DMS79 treated with DMSO at 0.1 percent for 48 hours (cell line): ENCODE results near the gene NPY4R.
"Not testable (repeated sequence)": the region's sequence is repeated elsewhere in the genome, so short reads cannot be mapped to it uniquely, and the experiment has no call there.

Experiments used
- DNase-seq: peaks from one replicate; lab custom pipeline; 2025; lab: John Stamatoyannopoulos, UW

NPY4R gene, protein sequence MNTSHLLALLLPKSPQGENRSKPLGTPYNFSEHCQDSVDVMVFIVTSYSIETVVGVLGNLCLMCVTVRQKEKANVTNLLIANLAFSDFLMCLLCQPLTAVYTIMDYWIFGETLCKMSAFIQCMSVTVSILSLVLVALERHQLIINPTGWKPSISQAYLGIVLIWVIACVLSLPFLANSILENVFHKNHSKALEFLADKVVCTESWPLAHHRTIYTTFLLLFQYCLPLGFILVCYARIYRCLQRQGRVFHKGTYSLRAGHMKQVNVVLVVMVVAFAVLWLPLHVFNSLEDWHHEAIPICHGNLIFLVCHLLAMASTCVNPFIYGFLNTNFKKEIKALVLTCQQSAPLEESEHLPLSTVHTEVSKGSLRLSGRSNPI

DNA sequence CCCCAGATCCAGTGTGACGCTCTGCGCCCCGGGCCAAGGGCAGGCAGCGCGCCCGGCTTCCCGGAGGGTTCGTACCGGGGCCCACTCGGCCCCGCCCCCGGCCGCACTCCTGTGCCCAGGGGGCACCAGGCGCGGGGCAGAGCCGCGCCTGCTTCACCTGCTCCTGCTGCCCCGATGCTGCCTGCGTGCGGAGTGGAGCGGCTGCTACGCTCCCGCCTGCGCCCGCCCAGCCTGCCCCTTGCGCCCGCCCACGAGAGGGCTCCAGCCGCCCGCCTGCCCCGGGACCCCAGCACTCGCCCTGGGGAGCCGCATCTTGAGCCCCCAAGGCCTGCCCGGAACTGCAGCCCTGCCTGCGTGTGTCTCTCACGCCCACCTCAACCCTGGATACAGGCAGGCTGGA is at the start of gene NPY4R:
TSS of gene NPY4R (minus strand) at position 194 of the 400 bp plus-strand sequence. CDS start 3,323 bp downstream, outside the sequence.
- not testable (repeated sequence) for DNase-seq

DNA sequence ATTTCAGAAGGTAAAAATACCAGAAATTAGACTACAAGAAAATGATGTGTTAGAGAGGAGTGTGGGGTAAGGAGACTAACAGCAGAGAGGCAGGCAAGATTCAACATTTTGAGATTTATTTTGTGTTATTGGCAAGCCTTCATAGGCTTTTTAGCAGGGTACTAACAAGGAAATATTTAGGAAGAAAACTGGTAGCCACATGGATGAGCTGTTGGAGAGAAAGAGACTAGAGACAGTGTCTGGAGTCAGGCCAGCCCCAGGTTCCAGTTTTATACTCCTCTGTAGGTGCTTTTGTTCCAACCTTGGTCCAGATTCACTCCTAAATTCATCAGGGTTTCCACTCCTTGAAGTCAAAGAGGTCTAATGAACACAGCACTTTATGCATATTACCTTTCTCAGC is 49.6 kb upstream of the NPY4R start:
- DNase-seq, result no peak

DNA sequence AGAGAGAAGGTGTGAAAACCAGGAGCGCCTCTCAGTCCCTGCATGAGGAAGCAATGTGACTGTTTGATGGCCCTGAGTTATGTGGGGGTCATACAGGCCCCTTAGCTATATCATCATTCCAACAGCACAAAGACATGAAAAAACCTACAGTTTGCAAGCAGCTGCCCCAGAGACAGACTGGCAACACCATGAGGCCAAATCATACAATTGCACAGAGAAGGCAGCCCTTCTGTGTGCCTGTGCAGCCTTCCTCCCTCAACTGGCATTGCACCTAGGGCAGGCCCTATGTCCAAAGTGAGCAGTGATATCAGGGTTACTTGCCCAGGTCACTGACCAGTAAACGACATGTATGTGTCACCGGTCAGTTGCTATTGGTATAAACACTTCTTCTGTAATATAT is 49.1 kb upstream of the NPY4R start:
- no peak for DNase-seq

DNA sequence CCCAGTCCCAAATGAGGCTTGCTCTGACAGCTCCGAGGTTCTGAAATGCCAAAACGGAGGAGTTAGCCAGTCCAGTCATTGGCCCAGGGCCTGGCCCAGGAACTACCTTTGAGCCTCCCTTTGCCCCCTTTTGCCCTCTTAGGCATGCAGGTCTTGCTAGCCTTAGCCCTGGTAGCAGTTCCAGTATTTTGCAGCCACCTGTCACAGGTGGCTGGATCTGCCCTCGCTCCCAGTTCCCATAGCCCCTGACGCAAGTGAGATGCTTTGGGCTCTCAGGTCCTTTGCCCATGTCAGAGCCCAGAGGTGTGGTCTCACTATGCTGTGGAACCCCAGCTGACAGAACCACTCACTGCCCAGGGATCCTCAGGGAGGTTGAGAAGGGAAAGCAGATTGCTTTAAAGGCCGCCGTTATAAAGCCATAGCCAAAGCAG is 48.7 kb upstream of the NPY4R start:
- DNase-seq, result no peak

DNA sequence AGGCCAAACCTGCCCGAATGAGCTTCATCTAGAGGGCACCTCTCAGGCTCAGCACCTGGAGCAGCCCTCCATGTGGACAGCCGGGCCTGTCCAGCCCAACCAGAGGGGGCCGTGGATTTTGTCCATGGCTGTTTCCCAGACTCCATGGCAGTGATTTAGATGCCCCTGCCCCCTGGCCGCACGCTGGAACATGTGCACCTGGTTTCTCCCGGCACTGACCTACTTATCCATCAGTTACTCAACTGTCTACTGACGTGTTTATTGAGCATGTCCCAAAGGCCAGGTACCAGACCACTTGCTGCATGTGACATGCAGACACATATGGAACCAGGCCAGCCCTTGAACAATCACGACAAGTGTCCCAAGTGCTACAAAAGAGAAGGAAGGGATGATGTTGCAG is 47.6 kb upstream of the NPY4R start:
- DNase-seq, result not testable (repeated sequence)

DNA sequence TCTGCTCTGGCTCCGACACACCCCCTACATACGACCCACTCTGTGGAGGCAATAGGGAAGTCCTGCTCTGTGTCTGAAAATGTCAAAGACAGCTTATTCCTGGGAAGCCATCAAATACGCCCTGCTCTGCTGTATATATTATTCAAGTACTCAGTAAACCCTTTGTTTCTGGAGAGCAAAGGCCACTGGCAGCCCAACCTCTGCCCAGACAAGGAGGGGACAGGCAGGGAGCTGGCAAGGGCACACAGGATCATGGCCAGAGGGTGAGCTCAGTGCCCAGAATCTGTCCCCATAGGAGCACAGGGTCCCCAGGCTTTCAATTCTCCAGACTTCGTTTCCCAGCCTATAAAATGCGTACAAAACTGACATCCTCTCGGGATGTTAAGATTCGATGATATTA is 47.0 kb upstream of the NPY4R start:
- DNase-seq, result not testable (repeated sequence)

DNA sequence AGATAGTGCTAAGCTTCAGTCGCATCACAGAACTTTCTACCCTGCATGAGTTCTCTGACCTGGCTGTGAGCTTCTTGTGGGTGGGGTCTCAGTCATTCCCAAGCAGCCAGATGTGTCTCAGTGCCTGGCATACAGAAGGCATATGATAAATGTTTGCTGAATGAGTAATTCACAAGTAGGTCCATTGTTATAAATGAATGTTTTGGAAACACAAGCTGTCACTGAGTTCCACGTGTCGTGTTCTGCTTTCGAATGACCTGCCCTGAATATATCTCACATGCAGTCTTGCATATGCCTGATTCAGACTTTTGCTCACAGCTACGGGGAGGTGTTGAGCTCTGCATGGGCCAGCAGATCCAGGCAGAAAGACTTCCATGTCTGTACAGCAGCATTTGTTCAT is 46.2 kb upstream of the NPY4R start:
- not testable (repeated sequence) for DNase-seq

DNA sequence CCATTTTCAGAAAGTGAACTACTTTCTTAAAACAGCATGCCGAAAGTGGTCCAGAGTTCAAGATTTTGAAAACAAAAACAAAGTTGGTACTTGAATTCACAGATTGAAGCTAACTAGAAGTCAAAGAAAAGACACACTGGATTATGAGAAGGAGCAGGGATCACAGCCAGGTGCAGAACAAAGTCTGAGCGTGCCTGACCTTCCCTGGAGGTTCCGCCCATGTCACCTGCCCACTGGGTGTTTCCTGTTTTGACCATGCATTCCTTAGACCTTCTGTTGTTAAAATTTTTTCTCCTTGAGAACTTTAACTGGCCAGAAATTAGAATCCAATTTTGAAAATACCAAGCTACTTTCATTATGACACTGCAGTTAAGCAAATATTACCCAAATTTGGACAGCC is 34.2 kb upstream of the NPY4R start:
- DNase-seq, result not testable (repeated sequence)

DNA sequence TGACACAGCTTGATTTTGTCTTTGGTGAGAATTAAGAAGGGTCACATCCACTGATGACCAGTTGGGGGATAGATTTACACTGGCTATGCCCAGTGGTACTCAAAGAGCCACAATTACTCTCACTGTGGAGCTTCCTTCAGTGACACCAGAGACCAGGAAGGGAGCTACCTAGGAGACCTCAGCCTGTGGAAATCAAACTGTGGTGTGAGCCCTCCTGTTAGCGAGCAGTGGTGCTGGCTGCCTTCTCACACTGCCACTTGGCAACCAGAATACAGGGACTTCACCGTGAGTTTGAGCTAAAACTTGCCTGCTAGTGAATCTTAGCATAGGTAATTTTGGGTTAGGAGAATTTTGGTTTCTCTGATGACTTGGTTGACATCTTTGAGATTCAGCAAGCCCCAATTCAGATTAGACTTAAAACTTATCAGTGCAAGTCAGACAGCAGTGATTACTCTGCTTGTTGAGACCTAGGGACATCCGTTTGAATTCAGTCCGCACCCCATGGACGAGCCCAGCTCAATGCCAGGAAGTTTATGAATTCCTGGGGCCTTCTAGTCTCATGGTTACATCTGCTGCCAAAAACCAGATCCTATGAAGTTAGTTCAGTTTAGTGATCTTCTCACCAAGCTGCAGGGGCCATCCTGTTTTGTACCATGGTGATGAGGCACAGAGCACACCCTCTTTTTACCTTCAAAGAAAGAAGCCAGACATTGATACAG is 33.4 kb upstream of the NPY4R start:
- DNase-seq, result not testable (repeated sequence)

DNA sequence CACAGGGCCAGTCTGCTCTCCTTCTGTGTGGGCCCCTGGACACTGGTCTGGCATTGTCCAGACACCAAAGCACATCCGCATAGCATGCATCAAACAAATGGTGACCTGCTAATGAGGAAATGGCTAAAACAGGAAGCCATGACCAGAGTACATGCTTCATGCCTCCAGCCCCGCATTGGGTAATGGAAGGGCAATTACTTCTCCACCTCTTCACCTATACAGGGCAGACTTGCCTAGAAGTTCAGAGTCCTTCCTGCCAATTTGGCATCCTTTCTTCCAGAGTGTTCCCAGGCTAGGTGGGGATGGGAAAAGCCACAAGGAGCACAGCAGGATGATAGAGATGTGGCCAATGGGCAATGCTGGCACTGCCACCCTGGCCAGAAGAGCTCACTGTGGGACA is 32.1 kb upstream of the NPY4R start:
- not testable (repeated sequence) for DNase-seq

DNA sequence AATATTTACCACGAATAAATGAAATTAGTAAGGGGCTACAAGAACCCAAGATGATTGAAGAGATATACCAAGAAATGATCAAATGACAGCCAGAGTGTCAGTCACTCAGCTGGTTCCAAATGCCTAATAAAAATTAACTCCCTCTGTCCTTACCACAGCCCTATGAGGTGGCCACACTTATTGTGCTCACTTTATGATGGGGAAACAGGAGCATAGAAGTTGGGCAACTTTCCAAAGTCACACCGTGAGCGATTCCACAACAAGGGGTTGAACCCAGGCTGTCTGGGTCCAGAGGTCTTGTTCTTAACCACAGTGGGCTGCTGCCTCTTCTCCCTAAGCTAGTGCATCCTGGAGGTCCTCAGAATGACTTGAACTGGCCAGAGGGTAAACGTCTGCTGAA is 31.6 kb upstream of the NPY4R start:
- not testable (repeated sequence) for DNase-seq

DNA sequence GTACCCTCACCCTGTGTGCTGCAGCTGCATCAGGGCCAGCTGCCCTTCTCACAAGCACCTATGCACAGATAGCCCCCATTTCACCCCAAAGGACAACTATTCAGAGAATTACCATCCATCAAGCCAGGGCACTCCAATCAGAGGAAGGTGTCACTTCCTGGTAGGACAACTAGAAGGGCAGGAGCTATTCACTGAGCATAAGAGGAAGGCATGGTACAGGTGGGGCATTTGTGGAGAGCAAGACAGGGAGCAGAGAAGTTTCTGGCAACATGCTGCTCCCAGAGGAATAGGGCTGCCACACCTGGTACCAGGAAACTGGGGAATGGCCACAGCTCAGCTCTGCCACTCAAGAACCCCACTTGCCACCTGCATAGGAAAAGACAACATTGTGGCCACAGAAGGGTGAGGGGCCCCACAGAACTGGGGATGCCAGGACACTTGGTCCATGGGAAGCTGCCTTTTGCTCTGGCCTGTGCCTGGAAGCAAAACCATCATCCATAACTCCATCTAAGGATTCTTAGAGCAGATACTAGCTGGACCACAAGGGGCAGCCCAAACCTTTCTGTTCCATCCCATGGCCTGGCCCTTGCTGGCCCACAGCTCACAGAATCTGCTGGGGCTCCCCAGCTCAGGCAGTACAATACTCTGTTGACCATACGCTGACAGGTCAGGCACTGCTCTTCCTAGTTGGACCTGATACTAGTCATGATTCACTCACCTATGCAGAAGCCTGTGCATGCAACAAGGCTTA is 25.8 kb upstream of the NPY4R start:
- not testable (repeated sequence) for DNase-seq

DNA sequence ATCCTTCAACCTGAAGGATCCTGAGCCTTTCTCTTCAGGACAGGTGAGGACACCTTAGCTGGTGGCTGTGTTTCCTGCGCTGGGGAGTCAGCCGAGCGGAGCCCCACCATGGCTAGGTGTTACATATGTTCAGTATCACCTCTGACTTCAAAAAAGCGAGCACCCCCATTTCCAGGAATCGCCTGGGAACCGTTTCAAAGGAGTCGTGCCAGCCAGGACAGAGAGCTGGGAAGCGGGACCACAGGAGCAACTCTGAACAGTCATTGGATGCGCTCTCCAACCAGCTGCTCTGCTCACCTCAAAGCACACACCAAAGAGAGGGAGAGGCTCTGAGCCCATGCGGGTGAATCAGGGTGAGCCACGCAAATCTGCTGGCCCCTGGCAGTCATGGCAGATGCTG is 24.5 kb upstream of the NPY4R start:
- not testable (repeated sequence) for DNase-seq

DNA sequence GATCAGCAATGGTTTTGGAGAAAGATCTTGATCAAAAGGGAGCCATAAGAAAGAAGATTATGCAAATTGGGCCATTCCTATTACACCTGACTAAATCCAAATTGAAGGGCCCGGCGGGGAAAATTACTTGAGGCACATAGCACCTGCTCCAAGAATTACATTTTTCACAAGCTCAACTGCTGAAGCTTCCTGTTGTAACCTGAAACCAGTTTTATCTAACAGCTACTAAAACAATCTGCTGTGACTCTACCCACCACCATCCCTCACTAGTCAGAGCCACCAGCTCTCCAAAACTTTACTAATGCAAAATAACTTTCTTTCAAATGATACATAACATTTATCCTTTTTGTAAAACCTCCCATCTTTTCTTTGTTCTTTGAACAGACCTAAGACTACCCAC is 20.7 kb upstream of the NPY4R start:
- DNase-seq, result not testable (repeated sequence)

DNA sequence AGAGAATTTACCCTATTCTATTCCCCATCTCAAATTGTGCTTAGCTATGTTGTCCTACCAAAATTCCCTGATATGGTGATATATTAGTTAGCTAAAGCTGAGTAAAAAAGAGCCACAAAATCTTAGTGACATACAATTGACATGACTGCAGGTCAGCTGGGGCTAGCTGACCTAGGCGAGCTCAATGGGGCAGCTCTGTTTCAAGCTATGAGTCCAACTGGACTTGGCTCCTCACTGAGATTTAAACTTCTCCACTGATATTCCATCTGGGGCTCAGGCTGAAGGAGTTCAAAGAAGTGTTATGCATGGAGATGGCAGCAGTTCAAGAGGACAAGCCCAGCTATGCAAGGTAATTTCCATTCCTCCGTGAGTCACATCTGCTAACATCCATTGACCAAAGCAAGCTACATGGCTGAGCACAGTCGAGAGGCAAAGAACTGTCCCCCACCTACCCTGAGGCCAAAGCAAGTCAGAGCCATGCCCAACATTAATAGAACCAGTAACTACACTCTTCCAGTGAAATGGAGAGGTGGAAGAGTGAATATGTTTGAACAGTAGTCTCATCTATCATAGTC is 9.1 kb upstream of the NPY4R start:
- not testable (repeated sequence) for DNase-seq

DNA sequence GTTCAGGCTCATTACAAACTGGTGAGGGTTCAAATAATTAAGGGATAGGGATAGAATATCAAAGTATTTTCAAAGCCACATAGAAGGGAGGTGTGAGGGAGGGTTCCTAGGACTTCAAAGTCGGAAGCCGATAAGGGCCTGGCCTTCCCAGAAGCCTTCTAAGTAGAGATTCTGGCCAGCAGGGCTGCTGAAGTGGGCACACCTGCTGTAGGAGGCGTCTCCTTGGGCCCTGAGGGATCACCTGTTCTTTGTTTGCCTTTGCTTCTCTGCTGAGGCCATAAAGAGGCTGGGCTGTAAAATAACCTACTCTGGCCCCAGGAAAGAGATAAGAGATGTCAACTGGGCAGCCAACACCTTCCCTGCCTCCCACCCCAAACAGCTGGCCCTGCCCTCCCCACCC is 8.0 kb upstream of the NPY4R start:
- not testable (repeated sequence) for DNase-seq

DNA sequence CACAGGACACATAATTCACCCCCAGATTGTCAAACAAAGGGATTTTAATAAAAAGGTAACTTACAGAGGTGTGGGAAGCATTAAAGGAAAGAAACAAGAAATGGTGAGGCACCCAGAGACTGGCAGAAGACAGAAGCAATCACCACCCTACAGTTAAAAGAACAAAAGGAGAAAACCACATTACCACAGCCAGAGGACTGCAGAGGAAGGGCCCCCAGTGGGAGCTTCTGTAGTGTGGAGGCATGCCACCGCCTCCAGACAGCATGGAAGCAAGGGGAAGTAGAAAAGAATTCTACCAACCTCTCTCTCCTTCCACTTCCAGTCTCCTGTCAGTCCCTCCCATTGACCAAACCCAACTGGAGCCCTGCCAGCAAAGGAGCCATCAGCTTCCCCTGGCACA is 4.4 kb upstream of the NPY4R start:
- not testable (repeated sequence) for DNase-seq

DNA sequence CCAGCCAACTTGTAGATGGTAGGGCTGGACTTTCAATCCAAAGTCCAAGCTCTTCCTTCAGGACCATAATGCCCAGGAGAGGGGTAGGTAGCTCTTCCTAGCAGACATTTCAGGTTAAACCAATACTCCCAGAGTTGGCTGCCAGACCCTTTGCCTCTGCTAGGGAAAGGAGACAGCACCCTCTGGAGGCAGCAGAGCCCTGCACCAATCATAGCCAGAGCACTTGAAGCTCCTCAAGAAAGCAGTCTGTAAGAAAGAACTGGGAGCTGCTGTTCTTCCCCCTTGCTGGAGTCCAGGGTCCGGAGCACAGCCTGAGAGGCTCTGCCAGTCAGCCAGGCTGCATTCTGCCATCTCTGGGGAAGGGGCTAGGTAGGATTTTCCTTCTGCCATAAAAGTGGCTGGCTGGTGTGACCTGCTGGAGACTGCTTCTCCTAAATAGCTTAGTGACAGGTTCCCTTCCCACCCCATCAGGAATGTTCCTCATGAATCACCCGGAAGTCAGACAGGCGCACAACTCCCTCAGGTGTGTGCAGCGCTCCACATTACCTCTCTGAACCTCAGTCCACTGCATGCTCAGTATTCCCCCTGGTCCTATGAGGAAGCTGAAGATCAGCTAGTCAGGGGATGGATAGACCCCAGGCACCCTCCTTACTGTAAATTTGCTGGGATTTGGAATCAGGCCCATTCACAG is 2.5 kb upstream of the NPY4R start:
- DNase-seq, result not testable (repeated sequence)

DNA sequence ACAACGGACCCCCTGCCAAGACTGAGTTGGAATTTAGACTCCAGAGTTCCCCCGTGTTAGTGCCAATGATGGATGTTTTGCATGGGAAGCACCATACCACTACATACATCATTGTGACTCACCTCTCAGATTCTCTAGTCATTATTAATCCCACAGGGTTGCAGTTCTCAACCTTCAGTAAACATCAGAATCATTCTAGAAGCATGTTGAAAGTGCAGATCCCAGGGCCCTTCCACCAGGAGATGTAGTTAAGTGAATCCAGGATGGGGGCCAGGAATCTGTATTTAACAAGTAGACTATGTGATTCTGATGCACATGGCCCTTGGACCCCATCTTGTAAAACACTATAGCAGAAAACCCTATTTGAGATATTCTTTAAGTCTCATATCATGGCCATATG is 2.1 kb downstream of the NPY4R start:
- DNase-seq, result not testable (repeated sequence)

DNA sequence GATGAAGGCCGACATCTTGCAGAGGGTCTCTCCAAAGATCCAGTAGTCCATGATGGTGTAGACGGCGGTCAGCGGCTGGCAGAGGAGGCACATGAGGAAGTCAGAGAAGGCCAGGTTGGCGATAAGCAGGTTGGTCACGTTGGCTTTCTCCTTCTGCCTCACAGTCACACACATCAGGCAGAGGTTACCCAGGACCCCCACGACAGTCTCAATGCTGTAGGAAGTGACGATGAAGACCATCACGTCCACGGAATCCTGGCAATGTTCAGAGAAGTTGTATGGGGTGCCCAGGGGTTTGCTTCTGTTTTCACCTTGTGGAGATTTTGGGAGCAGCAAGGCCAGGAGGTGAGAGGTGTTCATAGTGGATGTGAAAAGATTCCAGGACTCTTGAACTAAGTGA is 3.5 kb downstream of the NPY4R start:
- not testable (repeated sequence) for DNase-seq

DNA sequence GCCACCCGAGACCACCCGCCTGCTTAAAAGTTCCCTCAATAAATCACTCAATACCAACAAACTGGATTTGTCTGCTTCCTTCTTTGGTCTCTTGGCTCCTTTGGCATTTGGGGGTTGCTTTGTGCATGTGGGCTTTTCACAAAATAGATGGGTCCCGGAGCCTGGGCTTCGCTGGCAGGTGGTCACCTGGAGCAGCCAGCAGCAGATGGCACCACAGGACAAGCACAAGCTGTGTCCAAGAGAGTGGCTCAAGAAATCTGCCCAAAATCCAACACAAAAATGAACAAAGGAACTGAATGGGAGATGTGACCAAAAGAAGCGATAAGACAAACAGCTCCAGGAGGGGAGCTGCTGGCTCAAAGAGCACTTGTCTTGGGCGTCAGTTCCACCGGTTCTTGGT is 6.2 kb downstream of the NPY4R start:
- DNase-seq, result not testable (repeated sequence)

DNA sequence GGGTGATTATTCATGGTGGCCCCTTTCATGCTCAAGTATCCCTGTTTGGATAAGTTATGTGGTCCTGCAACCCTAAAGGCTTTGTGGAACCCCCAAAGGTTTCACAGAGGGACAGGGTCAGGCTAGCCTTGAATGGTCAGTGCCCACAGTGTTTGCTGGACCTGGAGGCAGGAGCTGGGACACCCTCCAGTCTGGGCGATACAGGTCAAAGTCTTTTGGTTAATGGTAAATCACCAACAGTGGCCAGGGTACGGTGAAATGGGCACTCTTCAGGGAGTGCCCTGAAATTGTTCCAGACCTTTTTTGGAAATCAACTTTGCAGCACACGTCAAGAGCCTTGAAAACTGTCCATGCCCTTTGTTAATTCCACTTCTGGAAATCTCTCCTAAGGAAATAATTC is 8.7 kb downstream of the NPY4R start:
- DNase-seq, result not testable (repeated sequence)
